ENCODE measurements around the gene UBE2F. TPM values are rescaled to one million over a fixed set of nuclear protein-coding genes. Genes with fewer than 3 reads are reported as not detected.

Gene UBE2F
- total and polyA plus RNA-seq, 2 of the 4 experiments (the other 2 are of a cell fraction): 44.6 to 59.8 TPM

DNA sequence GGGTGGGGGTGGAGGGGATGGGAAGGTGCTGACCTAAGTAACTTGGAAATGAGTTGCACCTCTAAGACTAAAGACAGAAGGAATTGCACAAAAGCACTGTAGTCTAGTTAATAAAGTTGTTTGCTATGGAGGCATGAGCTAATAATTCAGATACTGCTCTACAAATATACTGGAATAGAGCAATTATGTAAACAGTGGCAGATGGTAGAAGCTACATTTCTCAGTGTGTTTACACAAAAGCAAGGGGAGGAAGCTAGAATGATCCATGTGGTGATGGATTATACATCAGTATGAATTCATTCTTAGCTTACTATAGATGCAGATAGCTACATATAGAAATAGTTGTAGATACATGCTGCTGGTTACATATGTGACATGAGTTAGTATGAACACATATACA, 27.6 kb upstream of the UBE2F start:
- BruUV-seq (replicated peaks): no TSS peak

More for the DNA sequence above, 27.6 kb upstream of the UBE2F start:
- H3K56ac ChIP-seq (ENCODE audit: extremely low read depth, insufficient read depth, low read length): 0 out of 2 replicates have a peak overlapping the region, but pooled peaks have one; percentile 26
- ATAC-seq (ENCODE audit: low read depth) (peak; percentile 84), DNase-seq (peak; percentile 80)
- no peak overlapping the region for H3K9ac ChIP-seq (ENCODE audit: low read depth, low read length)
- peak overlapping the region; percentile 83; the same call in 1 of the 2 replicates for H3K27ac ChIP-seq (ENCODE audit: insufficient read depth, low read length)
- H2BK5ac ChIP-seq (ENCODE audit: low read depth, low read length, poor library complexity, severe bottlenecking): peak overlapping the region; percentile 74
- H2BK20ac ChIP-seq (ENCODE audit: low read depth, low read length): peak overlapping the region; percentile 85
- no peak overlapping the region; the same call in 1 of the 2 replicates for H3K4me2 ChIP-seq (ENCODE audit: low read depth, low read length)
- no peaks in the 10 kb centered on the region for H4K20me1 ChIP-seq (ENCODE audit: insufficient read depth, low read length)
- H3K4me3 ChIP-seq (ENCODE audit: insufficient read depth, low read depth, low read length): no peak overlapping the region
- TF ChIP-seq BHLHE40 (IDR thresholded peaks at IDR 0.05; ENCODE audit: low read depth, low read length) (no peak), FOS (IDR thresholded peaks at IDR 0.05; ENCODE audit: low read depth, low read length) (no peak), POLR2A (IDR thresholded peaks at IDR 0.05; ENCODE audit: low read depth, low read length) (no peak), USF2 (IDR thresholded peaks at IDR 0.05; ENCODE audit: low read depth, low read length) (no peak), RAD21 (IDR thresholded peaks at IDR 0.05; ENCODE audit: low read length) (no peak), MAZ (IDR thresholded peaks at IDR 0.05; ENCODE audit: borderline replicate concordance, low read depth, low read length) (no peak), NFE2L2 (IDR thresholded peaks at IDR 0.05; ENCODE audit: low read depth, low read length) (no peak), CHD1 (IDR thresholded peaks at IDR 0.05; ENCODE audit: low read depth, low read length) (no peak), SMC3 (IDR thresholded peaks at IDR 0.05; ENCODE audit: low read depth, low read length) (no peak), RCOR1 (IDR thresholded peaks at IDR 0.05; ENCODE audit: insufficient replicate concordance, low read length) (no peak), CTCF (conservative IDR thresholded peaks at IDR 0.05; ENCODE audit: low read depth, low read length) (no peak), MAFK (IDR thresholded peaks at IDR 0.05; ENCODE audit: low read depth, low read length) (no peak)
- peak overlapping the region in 1 of 2 experiments; percentile 98; a peak in 2 of 4 replicates for H4K8ac ChIP-seq (ENCODE audit: low read depth in 2 of 2, low read length in 2 of 2)
- H3K79me1 ChIP-seq (ENCODE audit: low read depth in 1 of 2, low read length in 2 of 2): no peaks in the 10 kb centered on the region
- peaks cover 4% of the 10 kb centered on the region for H3K9me1 ChIP-seq (ENCODE audit: insufficient read depth, low read length)
- H4K5ac ChIP-seq (ENCODE audit: low read depth, low read length): no peak overlapping the region; the same call in 1 of the 2 replicates
- peak overlapping the region; percentile 99; the same call in 1 of the 2 replicates for H3K18ac ChIP-seq (ENCODE audit: low read depth, low read length)
- H2AK5ac ChIP-seq (ENCODE audit: low read depth, low read length): 0 out of 2 replicates have a peak overlapping the region, but pooled peaks have one; percentile 93
- ChIA-PET CTCF (no interaction called here), POLR2A (ENCODE audit: unreplicated experiment) (interaction anchor here (1.2 kb wide), 1 partner anchor 11 kb away, joined by 4 read pairs; no protein-coding TSS in a partner anchor)
- intact Hi-C loops (cut with micrococcal nuclease) (no loop called here), dilution Hi-C loops (cut with HindIII; ENCODE audit: low sequenced_read_pairs, unreplicated experiment) (no loop called here), in situ Hi-C loops (cut with MboI; ENCODE audit: low sequenced_read_pairs) (no loop called here)
- peak overlapping the region; percentile 85; the same call in 1 of the 2 replicates for H3K23ac ChIP-seq (ENCODE audit: low read depth, low read length)
- H3K4ac ChIP-seq (ENCODE audit: low read depth, low read length): peak overlapping the region; percentile 86; the same call in 1 of the 2 replicates
- no peak overlapping the region for H2AFZ ChIP-seq (replicated peaks; ENCODE audit: low read length, poor library complexity)
- peak overlapping the region; percentile 77; the same call in 1 of the 2 replicates for H3K14ac ChIP-seq (replicated peaks; ENCODE audit: low read depth, low read length)
- H3K9me3 ChIP-seq (ENCODE audit: control insufficient read depth, insufficient read depth, low read length): peaks cover 5% of the 10 kb centered on the region
- no peaks in the 10 kb centered on the region for H3K36me3 ChIP-seq (ENCODE audit: control insufficient read depth, insufficient read depth, low read length)
- peak overlapping the region; percentile 82; the same call in 1 of the 2 replicates for H4K91ac ChIP-seq (ENCODE audit: insufficient read depth, low read depth, low read length)
- H3K27me3 ChIP-seq (ENCODE audit: control insufficient read depth, insufficient read depth, low read length): no peaks in the 10 kb centered on the region
- H2BK15ac ChIP-seq (ENCODE audit: low read depth, low read length): peak overlapping the region; percentile 28; the same call in 1 of the 3 replicates
- no peak overlapping the region for H2AK9ac ChIP-seq (replicated peaks; ENCODE audit: low read depth, low read length, poor library complexity)
- peak overlapping the region; percentile 78 for H2BK120ac ChIP-seq (ENCODE audit: low read depth, low read length)
- H3K4me1 ChIP-seq (ENCODE audit: control insufficient read depth, insufficient read depth, low read length): peaks cover 10% of the 10 kb centered on the region
